Osteocyte (in vitro differentiated cells): ENCODE data around the gene FGF16. TPM values are rescaled to one million over a fixed set of nuclear protein-coding genes. Genes with fewer than 3 reads are reported as not detected.

Source experiments
- DNase-seq: peaks from one replicate; pipeline ENCODE4 v3.0.0; 2021; ENCODE audit warnings: mixed read lengths; ENCODE audit not compliant: unreplicated experiment; ENCODE audit errors: extremely low spot score
- H3K27ac Mint-ChIP-seq: one replicate; pipeline ENCODE4 v1.8.0; 2021; ENCODE audit warnings: mild to moderate bottlenecking, mixed read lengths; ENCODE audit not compliant: unreplicated experiment
- H3K27me3 Mint-ChIP-seq: one replicate; pipeline ENCODE4 v1.8.0; 2021; ENCODE audit warnings: mixed read lengths; ENCODE audit not compliant: unreplicated experiment
- H3K36me3 Mint-ChIP-seq: one replicate; pipeline ENCODE4 v1.8.0; 2021; ENCODE audit warnings: mixed read lengths; ENCODE audit not compliant: unreplicated experiment
- H3K4me1 Mint-ChIP-seq: one replicate; pipeline ENCODE4 v1.8.0; 2021; ENCODE audit warnings: mixed read lengths; ENCODE audit not compliant: unreplicated experiment
- H3K4me3 Mint-ChIP-seq: one replicate; pipeline ENCODE4 v1.8.0; 2021; ENCODE audit warnings: mild to moderate bottlenecking, moderate library complexity, mixed read lengths; ENCODE audit not compliant: unreplicated experiment
- H3K9me3 Mint-ChIP-seq: one replicate; pipeline ENCODE4 v1.8.0; 2021; ENCODE audit warnings: mixed read lengths; ENCODE audit not compliant: unreplicated experiment
- CTCF ChIP-seq: fragments of 200-600 bp; sonication (generic); IDR thresholded peaks from 2 replicates; pipeline ENCODE4 v1.5.0; 2021; ENCODE audit warnings: antibody characterized with exemption, mild to moderate bottlenecking, moderate library complexity
- total RNA-seq: library from RNA; stranded (reverse); gene quantifications from 2 replicates; pipeline ENCODE4 v1.2.1, GENCODE V29; 2021

Gene FGF16
- total RNA-seq, 1 donor from 2014 or later, result not detected

- no peaks in the 10 kb centered on the region for H3K36me3 Mint-ChIP-seq
- no peaks in the 10 kb centered on the region for H3K27me3 Mint-ChIP-seq
- peaks cover 22% of the 10 kb centered on the region for H3K9me3 Mint-ChIP-seq
- H3K4me3 Mint-ChIP-seq, result no peak overlapping the region
- DNase-seq, result no peak
- no peak overlapping the region for H3K27ac Mint-ChIP-seq
- peaks cover 29% of the 10 kb centered on the region for H3K4me1 Mint-ChIP-seq
- no peak for TF ChIP-seq CTCF
Observed at GRCh38 chrX:77428551-77428950, 18.6 kb upstream of the FGF16 start.

GRCh38 chrX:77431227-77431626 is 16.0 kb upstream of the FGF16 start:
- no peaks in the 10 kb centered on the region for H3K36me3 Mint-ChIP-seq
- H3K4me3 Mint-ChIP-seq, result no peak overlapping the region
- peaks cover 29% of the 10 kb centered on the region for H3K9me3 Mint-ChIP-seq
- TF ChIP-seq CTCF, result peak; percentile 36
- H3K27me3 Mint-ChIP-seq, result no peaks in the 10 kb centered on the region
- no peak for DNase-seq
- peaks cover 29% of the 10 kb centered on the region for H3K4me1 Mint-ChIP-seq
- H3K27ac Mint-ChIP-seq, result peak overlapping the region; percentile 24

- Mint-ChIP-seq H3K36me3 (no peaks in the 10 kb centered on the region), H3K4me1 (peaks cover 16% of the 10 kb centered on the region), H3K4me3 (no peak overlapping the region), H3K27ac (no peak overlapping the region), H3K27me3 (no peaks in the 10 kb centered on the region), H3K9me3 (peaks cover 24% of the 10 kb centered on the region)
- DNase-seq, result no peak
- TF ChIP-seq CTCF, result no peak
Observed at GRCh38 chrX:77433001-77433400, 14.2 kb upstream of the FGF16 start.

- Mint-ChIP-seq H3K27ac (no peak overlapping the region), H3K4me3 (no peak overlapping the region), H3K9me3 (peaks cover 21% of the 10 kb centered on the region), H3K36me3 (no peaks in the 10 kb centered on the region), H3K27me3 (no peaks in the 10 kb centered on the region), H3K4me1 (peaks cover 11% of the 10 kb centered on the region)
- no peak for DNase-seq
- TF ChIP-seq CTCF, result no peak
Observed at GRCh38 chrX:77434962-77435361, 12.2 kb upstream of the FGF16 start.

GRCh38 chrX:77436271-77436670 is 10.9 kb upstream of the FGF16 start:
- Mint-ChIP-seq H3K4me1 (peaks cover 17% of the 10 kb centered on the region), H3K27ac (no peak overlapping the region), H3K9me3 (peaks cover 20% of the 10 kb centered on the region), H3K27me3 (no peaks in the 10 kb centered on the region), H3K36me3 (no peaks in the 10 kb centered on the region), H3K4me3 (no peak overlapping the region)
- no peak for TF ChIP-seq CTCF
- no peak for DNase-seq
